ENCODE measurements around the gene FAM98C.
"Not testable (repeated sequence)": the region's sequence is repeated elsewhere in the genome, so short reads cannot be mapped to it uniquely, and the experiment has no call there.

The FAM98C gene

DNA sequence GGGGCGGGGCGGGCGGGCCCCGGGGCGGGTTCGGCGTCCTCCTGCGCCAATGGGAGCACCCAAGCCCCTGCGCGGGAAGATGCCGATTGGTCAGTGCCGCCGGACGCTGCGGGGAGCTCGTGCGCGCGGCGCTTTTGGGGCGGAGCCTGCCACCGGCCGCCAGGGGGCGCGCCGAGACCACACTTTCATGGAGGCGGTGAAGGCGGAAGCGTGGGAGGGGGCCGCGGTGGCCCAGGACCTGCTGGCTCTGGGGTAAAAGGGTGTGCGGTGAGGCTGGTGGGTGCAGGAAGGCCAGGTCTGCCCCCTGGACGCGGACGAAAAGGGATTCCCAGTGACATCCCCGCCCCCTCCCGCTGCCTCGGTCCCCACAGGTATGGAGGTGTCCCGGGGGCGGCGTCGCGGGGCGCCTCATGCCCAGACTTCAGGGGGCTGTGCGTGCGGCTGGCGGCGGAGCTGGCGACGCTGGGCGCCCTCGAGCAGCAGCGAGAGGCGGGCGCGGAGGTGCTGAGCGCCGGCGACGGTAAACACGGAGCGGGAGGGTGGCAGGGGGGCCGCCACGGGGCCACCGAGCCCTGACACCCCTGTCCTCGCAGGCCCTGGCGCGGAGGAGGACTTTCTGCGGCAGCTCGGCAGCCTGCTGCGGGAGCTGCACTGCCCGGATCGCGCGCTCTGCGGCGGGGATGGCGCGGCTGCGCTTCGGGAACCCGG lies at the start of gene FAM98C:
FAM98C (plus strand) TSS at position 127 of the 708 bp plus-strand sequence; CDS start at position 188, 61 bp downstream.
- DNase-seq = peak; percentile 99

- no peak for DNase-seq
These were observed 46.9 kb upstream of the FAM98C start for GRCh38 chr19:38355728-38356725.

DNA sequence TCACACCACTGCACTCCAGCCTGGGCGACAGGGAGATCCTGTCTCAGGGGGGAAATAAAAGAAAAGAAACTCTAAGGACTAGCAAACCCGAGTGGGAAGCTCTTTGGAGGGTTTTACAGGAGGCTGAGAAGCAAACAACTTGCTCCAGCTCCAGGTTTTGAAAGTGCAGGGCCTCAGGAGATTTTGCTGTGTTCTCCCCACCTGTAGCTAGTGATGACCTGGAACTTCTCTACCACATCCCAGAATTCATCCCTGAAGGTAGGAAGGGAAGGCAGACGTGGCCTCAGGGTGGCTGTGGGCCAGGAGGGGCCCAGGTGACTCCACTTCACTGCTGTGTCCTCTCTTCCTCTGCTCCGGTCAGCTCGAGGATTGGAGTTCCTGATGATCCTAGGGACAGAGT lies 44.8 kb upstream of the FAM98C start:
- no peak for DNase-seq

GRCh38 chr19:38359242-38360021 lies 43.5 kb upstream of the FAM98C start:
- no peak for DNase-seq

GRCh38 chr19:38360351-38360750 lies 42.5 kb upstream of the FAM98C start:
- DNase-seq = no peak

DNA sequence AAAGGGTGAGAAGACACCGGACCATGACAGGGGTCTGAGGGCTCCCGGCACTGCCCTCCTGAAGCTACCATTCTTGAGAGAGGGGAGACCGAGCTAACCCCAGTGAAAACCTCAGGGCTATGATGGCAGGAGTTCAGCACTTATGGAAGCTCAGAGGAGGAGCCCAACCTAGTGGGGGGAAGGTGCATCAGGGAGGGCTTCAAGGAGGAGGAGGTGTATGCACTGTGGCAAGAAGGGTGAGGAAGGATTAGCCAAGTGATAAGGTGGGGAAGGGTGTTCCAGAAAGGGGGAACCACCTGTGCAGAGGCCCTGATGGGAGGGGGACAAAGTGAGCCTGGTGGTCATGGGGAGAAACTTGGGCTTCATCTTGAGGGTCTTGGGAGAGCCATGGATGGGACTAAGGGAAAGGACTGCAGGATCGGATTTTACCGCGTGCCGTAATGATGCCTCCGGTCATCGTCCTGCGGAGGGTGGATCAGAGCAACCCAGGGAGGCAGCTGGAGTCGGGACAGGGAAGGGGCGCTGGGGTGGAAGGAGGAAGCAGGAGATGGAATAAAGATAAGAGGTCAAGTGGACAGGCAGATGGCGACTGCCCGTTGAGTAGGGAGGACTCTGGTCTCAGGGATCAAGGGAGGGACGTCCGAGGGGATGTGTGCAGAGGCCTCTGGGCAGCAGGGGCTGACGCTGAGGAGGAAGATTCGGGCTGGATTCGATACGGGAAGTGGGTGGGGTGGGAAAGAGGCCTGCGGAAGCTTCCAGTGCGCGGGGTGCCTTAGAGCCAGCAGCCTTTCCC lies 41.9 kb upstream of the FAM98C start:
- DNase-seq = no peak

GRCh38 chr19:38361633-38362075 lies 41.2 kb upstream of the FAM98C start:
- DNase-seq = peak; percentile 63

DNA sequence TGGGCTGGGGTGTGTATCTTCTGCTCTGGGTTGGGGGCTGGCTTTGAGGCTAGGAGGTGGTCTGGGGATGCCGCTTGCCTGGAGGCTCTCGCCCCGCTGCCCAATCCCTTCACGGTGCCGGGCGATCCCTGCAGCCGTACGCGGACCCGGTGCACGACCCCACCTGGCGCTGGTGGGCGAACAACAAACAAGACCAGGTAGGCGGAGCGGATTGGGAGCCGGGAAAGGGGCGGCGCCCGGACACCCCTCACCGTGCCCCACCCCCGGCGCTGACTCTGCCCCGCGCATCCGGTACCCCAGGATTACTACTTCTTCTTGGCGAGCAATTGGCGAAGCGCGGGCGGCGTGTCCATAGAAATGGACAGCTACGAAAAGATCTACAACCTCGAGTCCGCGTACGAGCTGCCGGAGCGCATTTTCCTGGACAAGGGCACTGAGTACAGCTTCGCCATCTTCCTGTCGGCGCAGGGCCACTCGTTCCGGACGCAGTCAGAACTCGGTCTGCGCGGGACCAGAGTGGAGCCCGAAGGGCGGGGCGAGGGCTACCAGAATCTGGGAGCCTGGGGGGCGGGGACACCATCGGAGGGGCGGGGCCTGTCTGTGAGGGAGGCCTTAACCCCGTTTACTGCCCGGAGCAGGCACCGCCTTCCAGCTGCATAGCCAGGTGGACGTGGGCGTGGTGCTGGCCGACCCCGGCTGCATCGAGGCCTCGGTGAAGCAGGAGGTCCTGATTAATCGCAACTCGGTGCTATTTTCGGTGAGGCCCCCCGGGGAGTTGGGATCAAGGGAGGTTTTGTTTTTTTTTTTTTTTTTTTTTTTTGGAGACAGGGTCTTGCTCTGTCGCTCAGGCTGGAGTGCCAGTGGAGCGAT lies 40.6 kb upstream of the FAM98C start:
- DNase-seq = peak; percentile 80

DNA sequence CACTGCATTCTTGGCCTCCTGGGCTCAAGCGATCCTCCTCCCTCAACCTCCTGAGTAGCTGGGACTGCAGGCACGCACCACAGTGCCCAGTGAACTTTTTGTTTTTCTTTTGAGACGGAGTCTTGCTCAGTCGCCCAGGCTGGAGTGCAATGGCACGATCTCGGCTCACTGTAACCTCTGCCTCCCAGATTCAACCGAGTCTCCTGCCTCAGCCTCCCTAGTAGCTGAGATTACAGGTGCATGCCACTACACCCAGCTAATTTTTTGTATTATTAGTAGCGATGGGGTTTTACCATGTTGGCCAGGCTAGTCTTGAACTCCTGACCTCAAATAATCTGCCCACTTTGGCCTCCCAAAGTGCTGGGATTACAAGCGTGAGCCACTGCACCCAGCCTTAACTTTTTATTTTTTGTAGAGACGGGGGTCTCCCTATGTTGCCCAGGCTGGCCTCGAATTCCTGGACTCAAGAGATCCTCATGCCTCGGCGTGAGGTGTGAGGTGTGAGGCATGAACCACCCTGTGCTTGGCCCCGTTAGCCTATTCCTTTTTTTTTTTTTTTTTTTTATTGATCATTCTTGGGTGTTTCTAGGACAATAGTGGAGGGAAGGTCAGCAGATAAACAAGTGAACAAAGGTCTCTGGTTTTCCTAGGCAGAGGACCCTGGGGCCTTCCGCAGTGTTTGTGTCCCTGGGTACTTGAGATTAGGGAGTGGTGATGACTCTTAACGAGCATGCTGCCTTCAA lies 39.8 kb upstream of the FAM98C start:
- not testable (repeated sequence) for DNase-seq

DNA sequence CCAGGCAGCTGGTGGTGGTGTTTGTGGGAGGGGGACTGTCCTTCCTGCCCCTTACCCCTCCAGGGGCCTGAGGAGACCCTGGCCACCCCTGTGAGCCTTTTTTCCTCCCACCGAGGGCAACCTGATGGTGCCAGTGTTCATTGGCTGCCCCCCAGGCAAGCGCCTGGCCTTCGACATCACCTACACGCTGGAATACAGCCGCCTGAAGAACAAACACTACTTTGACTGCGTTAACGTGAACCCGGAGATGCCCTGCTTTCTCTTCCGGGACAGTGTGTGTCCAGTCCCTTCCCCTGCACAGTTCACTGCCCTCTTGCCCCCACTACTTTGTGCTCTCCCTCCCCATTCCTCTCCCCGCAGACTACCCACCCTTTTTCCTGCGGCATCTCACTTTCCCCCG lies 35.9 kb upstream of the FAM98C start:
- DNase-seq = no peak

- DNase-seq = no peak
These were observed 33.3 kb upstream of the FAM98C start for GRCh38 chr19:38369584-38369983.

GRCh38 chr19:38370299-38370698 lies 32.6 kb upstream of the FAM98C start:
- no peak for DNase-seq

DNA sequence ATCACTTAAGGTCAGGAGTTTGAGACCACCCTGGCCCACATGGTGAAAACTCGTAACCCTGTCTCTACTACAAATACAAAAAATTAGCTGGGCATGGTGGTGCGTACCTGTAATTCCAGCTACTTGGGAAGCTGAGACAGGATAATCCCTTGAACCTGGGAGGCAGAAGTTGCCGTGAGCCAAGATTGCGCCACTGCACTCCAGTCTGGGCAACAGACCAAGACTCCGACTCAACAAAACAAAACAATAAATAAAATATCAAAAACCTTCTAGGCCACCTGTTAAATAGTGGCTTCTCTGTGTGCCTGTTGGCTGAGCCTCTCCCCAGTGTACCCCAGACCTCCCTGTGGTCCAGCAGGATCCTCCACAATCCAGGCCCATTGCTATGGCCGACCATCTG lies 31.8 kb upstream of the FAM98C start:
- no peak for DNase-seq

- no peak for DNase-seq
These were observed 29.0 kb upstream of the FAM98C start for GRCh38 chr19:38373907-38374331.

DNA sequence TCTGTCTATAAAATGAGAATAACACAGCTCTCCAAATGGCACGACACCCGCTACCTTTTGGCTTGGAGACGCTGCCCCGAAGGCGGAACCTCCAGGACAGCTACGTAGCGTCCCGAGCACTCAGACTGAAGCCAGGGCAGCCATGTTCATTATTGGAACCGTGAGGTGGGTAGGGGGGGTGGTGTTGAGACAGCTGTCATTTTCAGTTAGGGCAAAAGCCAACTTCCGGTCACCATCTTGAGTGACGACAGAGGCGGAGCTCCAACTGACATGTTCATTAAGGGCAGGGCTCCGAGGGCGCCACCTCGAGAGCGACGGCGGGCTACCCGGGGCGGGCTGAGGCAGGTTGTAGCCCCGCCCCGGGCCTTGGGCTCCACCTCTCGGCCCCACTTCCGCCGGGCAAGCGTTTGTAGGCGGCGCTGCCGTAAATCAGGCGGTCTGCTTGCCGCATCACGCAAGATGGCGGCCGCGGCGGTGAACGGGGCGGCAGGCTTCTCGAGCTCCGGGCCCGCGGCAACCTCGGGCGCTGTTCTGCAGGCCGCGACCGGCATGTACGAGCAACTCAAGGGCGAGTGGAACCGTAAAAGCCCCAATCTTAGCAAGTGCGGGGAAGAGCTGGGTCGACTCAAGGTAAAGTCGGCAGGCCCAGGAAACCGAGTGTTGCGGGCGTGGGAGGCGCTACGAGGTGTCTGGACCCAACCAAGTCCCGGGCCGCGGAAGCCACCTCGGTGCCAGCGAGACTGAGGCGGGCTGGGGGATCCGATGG lies 28.4 kb upstream of the FAM98C start, which contains the start of gene PSMD8:
PSMD8 (plus strand) TSS at position 240 of the 766 bp plus-strand sequence; CDS start at position 271, 31 bp downstream.
- peak; percentile 97 for DNase-seq

DNA sequence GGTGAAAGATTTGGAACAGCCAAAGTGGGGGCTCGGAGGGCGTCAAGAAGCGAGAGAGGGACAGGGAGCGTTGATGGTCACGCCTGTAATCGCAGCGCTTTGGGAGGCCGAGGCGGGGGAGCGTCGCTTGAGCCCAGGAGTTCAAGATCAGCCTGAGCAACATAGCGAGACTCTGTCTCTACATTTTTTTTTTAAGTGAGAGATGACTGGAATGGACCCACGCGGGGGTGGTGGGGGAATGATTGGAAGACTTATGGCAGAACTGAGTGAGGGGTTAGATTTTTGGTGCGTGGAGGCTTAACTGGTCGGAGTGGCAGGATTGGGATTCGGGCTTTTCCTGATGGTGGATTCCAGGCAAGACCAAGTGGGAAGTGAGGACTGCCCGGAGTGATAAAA lies 27.8 kb upstream of the FAM98C start:
- DNase-seq = no peak

DNA sequence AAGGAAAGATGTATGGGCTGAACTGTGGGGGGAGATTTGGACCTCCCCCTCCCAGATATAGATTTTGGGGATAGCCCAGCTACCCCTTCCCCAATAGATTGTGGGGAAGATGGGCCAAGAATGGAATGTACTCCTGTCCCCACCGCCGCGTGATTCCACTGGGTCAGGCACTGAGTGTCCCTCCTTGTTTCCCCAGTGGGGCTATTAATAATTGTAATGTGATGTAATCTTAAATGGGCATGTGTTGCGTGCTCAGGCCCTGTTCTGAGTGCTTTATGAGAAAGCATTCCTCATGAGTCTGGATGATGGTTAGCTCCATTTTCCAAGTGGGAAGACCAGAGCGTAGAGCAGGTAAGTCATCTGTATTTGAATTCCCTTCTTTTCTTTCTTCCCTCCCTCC lies 27.1 kb upstream of the FAM98C start:
- DNase-seq = no peak

- DNase-seq = no peak
These were observed 26.3 kb upstream of the FAM98C start for GRCh38 chr19:38376576-38376975.

- DNase-seq = no peak
These were observed 25.8 kb upstream of the FAM98C start for GRCh38 chr19:38377052-38377451.

Data from activated CD4-positive, CD25-positive, alpha-beta regulatory T cell treated with anti-CD3 and anti-CD28 coated beads, Interleukin-2, amount 50 U/mL, for 72 hours (primary cell).